H9 (cell line): ENCODE results near the gene GCHFR. TPM values are rescaled to one million over a fixed set of nuclear protein-coding genes. Genes with fewer than 3 reads are reported as not detected.

Experiments used
- DNase-seq: peaks from one replicate; pipeline ENCODE4 v3.0.0-alpha.2; 2017
- H2AFZ ChIP-seq: one replicate; pipeline ENCODE4 v1.6.1; 2013; ENCODE audit warnings: mild to moderate bottlenecking, low read length, control low read depth, moderate library complexity
- H2AK5ac ChIP-seq: 2 replicates; pipeline ENCODE4 v1.6.1; 2013; ENCODE audit warnings: low read length, control low read depth, mixed read lengths; ENCODE audit not compliant: insufficient read length
- H2BK120ac ChIP-seq: one replicate; pipeline ENCODE4 v1.6.1; 2013; ENCODE audit warnings: low read depth, mild to moderate bottlenecking, low read length, control low read depth, inconsistent platforms; ENCODE audit not compliant: poor library complexity, severe bottlenecking
- H2BK12ac ChIP-seq: 2 replicates; pipeline ENCODE4 v1.6.1; 2013; ENCODE audit warnings: low read length, control low read depth, mixed read lengths, low read depth; ENCODE audit not compliant: insufficient read length
- H2BK15ac ChIP-seq: 2 replicates; pipeline ENCODE4 v1.6.1; 2013; ENCODE audit warnings: low read depth, low read length, control low read depth
- H2BK20ac ChIP-seq: one replicate; pipeline ENCODE4 v1.6.1; 2013; ENCODE audit warnings: low read depth, mild to moderate bottlenecking, low read length, control low read depth, inconsistent platforms; ENCODE audit not compliant: poor library complexity, severe bottlenecking
- H2BK5ac ChIP-seq: 2 replicates; pipeline ENCODE4 v1.6.1; 2013; ENCODE audit warnings: low read length, control low read depth, mixed read lengths; ENCODE audit not compliant: insufficient read length
- H3K14ac ChIP-seq: 2 replicates; pipeline ENCODE4 v1.6.1; 2013; ENCODE audit warnings: low read length, control low read depth; ENCODE audit not compliant: insufficient read depth
- H3K18ac ChIP-seq: 2 replicates; pipeline ENCODE4 v1.6.1; 2013; ENCODE audit warnings: low read depth, mild to moderate bottlenecking, mixed read lengths, low read length, control low read depth; ENCODE audit not compliant: insufficient read length
- H3K23ac ChIP-seq: 2 replicates; pipeline ENCODE4 v1.6.1; 2013; ENCODE audit warnings: low read length, control low read depth, mixed read lengths, low read depth; ENCODE audit not compliant: insufficient read length
- H3K23me2 ChIP-seq: 2 replicates; pipeline ENCODE4 v1.6.1; 2013; ENCODE audit warnings: low read depth, mild to moderate bottlenecking, mixed read lengths, low read length, control low read depth; ENCODE audit not compliant: insufficient read length, poor library complexity, severe bottlenecking
- H3K27ac ChIP-seq: 2 replicates; pipeline ENCODE4 v1.5.1; 2013; ENCODE audit warnings: low read length, control low read depth, mixed read lengths, low read depth; ENCODE audit not compliant: insufficient read length
- H3K27me3 ChIP-seq: 2 replicates; pipeline ENCODE4 v1.6.1; 2013; ENCODE audit warnings: low read length, control low read depth, inconsistent platforms; ENCODE audit not compliant: insufficient read depth
- H3K4ac ChIP-seq: 2 replicates; pipeline ENCODE4 v1.6.1; 2013; ENCODE audit warnings: low read depth, mild to moderate bottlenecking, control low read depth, inconsistent platforms, low read length, moderate library complexity
- H3K4me1 ChIP-seq: 2 replicates; pipeline ENCODE4 v1.6.1; 2013; ENCODE audit warnings: low read length, control low read depth, inconsistent platforms; ENCODE audit not compliant: insufficient read depth
- H3K4me2 ChIP-seq: 2 replicates; pipeline ENCODE4 v1.6.1; 2013; ENCODE audit warnings: low read length, control low read depth, mixed read lengths; ENCODE audit not compliant: insufficient read length, insufficient read depth
- H3K56ac ChIP-seq: 2 replicates; pipeline ENCODE4 v1.6.1; 2013; ENCODE audit warnings: low read depth, mild to moderate bottlenecking, mixed read lengths, low read length, control low read depth; ENCODE audit not compliant: insufficient read length
- H3K79me1 ChIP-seq: 2 replicates; pipeline ENCODE4 v1.6.1; 2013; ENCODE audit warnings: low read depth, mild to moderate bottlenecking, moderate library complexity, low read length, control low read depth, inconsistent platforms; ENCODE audit not compliant: insufficient read depth, poor library complexity, severe bottlenecking
- H3K79me2 ChIP-seq: 2 replicates; pipeline ENCODE4 v1.6.1; 2013; ENCODE audit warnings: low read length, control low read depth, inconsistent platforms; ENCODE audit not compliant: insufficient read depth
- H3K9ac ChIP-seq: 2 replicates; pipeline ENCODE4 v1.6.1; 2013; ENCODE audit warnings: low read length, control low read depth, mixed read lengths; ENCODE audit not compliant: insufficient read length; ENCODE audit errors: extremely low read depth
- H3K9me3 ChIP-seq: one replicate; pipeline ENCODE4 v1.6.1; 2013; ENCODE audit warnings: low read depth, low read length, inconsistent platforms; ENCODE audit not compliant: control insufficient read depth
- H3T11ph ChIP-seq: one replicate; pipeline ENCODE4 v1.6.1; 2013; ENCODE audit warnings: mild to moderate bottlenecking, low read length, control low read depth, inconsistent platforms
- H4K20me1 ChIP-seq: one replicate; pipeline ENCODE4 v1.6.1; 2013; ENCODE audit not compliant: control insufficient read depth, insufficient read length, insufficient read depth
- H4K5ac ChIP-seq: 2 replicates; pipeline ENCODE4 v1.6.1; 2013; ENCODE audit warnings: low read depth, mild to moderate bottlenecking, mixed read lengths, low read length, control low read depth; ENCODE audit not compliant: insufficient read length
- H4K8ac ChIP-seq: replicated peaks from 2 replicates; pipeline ENCODE4 v1.6.1; 2013; ENCODE audit warnings: low read length, control low read depth, mixed read lengths, low read depth; ENCODE audit not compliant: insufficient read length
- H4K91ac ChIP-seq: 2 replicates; pipeline ENCODE4 v1.6.1; 2013; ENCODE audit warnings: low read depth, mild to moderate bottlenecking, moderate library complexity, mixed read lengths, low read length, control low read depth; ENCODE audit not compliant: insufficient read length
- H3K27ac Mint-ChIP-seq, 3 experiments: 2 replicates in 2 of 3; 3 replicates in 1 of 3; pipeline ENCODE4 v1.8.0; 2020 to 2021; ENCODE audit warnings: mixed read lengths in 3 of 3, mild to moderate bottlenecking in 1 of 3, moderate library complexity in 1 of 3
- H3K27me3 Mint-ChIP-seq: 2 replicates; pipeline ENCODE4 v1.8.0; 2021; ENCODE audit warnings: low read depth, mild to moderate bottlenecking, moderate library complexity, mixed read lengths
- H3K36me3 Mint-ChIP-seq, 3 experiments: 2 replicates in 2 of 3; 3 replicates in 1 of 3; pipeline ENCODE4 v1.8.0; 2020 to 2021; ENCODE audit warnings: low read depth in 3 of 3, mixed read lengths in 3 of 3; ENCODE audit not compliant: insufficient read depth in 1 of 3
- H3K4me1 Mint-ChIP-seq, 2 experiments: 2 replicates each; pipeline ENCODE4 v1.8.0; 2020; ENCODE audit warnings: mixed read lengths in 2 of 2
- H3K4me3 Mint-ChIP-seq, 2 experiments: 2 replicates in 1 of 2; 3 replicates in 1 of 2; pipeline ENCODE4 v1.8.0; 2020 to 2021; ENCODE audit warnings: mild to moderate bottlenecking in 2 of 2, mixed read lengths in 2 of 2, moderate library complexity in 1 of 2
- H3K9me3 Mint-ChIP-seq, 2 experiments: 2 replicates in 1 of 2; 3 replicates in 1 of 2; pipeline ENCODE4 v1.8.0; 2020; ENCODE audit warnings: mild to moderate bottlenecking in 2 of 2, mixed read lengths in 2 of 2, moderate library complexity in 1 of 2
- WGBS: extraction: QIAGEN DNeasy Blood & Tissue Kit; methylation state at CpG from one replicate; pipeline ENCODE4 v1.1.7; 2013; ENCODE audit warnings: missing lambda C conversion rate, low lambda C conversion rate, mixed read lengths; ENCODE audit not compliant: insufficient read length; ENCODE audit errors: extremely low coverage; 5-methylcytosine and 5-hydroxymethylcytosine counted together
- total RNA-seq: library from RNA; stranded (reverse); gene quantifications from 2 replicates; pipeline ENCODE4 v1.2.1, GENCODE V29; 2021
- TF ChIP-seq, protein P1 (sequence below): fragments of 200-600 bp; sonication (generic); conservative IDR thresholded peaks from 3 replicates; pipeline ENCODE4 v1.8.0; 2021; ENCODE audit warnings: antibody characterized with exemption, mild to moderate bottlenecking

The GCHFR gene
- total RNA-seq, 1 experiment from 2014 or later: 37.0 TPM

DNA sequence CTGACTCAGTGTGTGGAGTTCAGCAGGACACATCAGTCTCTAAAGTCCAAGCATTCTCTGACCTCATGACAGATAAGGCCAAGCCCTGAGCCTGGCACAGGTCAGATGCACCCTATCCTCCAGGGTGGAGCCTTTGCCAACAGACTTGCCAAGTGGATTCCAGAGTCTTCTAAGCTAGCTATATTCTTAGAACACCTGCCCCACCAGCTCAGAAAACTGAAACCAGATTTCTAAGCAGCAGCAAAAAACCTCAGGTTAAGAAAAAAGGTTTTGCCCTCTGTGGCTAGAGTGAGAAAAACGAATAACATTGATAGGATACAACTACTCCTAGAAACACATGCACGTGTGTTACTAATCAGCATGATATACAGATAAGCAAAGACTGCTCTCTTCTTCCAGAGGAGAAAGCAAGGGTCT is 20.4 kb upstream of the GCHFR start:
- H4K20me1 ChIP-seq: no peaks in the 10 kb centered on the region
- H3K9me3 Mint-ChIP-seq: no peaks in the 10 kb centered on the region
- H3K14ac ChIP-seq: no peak overlapping the region
- no peaks in the 10 kb centered on the region for H3K27me3 ChIP-seq
- H3K4me1 ChIP-seq: peaks cover 12% of the 10 kb centered on the region
- TF ChIP-seq, protein P1, sequence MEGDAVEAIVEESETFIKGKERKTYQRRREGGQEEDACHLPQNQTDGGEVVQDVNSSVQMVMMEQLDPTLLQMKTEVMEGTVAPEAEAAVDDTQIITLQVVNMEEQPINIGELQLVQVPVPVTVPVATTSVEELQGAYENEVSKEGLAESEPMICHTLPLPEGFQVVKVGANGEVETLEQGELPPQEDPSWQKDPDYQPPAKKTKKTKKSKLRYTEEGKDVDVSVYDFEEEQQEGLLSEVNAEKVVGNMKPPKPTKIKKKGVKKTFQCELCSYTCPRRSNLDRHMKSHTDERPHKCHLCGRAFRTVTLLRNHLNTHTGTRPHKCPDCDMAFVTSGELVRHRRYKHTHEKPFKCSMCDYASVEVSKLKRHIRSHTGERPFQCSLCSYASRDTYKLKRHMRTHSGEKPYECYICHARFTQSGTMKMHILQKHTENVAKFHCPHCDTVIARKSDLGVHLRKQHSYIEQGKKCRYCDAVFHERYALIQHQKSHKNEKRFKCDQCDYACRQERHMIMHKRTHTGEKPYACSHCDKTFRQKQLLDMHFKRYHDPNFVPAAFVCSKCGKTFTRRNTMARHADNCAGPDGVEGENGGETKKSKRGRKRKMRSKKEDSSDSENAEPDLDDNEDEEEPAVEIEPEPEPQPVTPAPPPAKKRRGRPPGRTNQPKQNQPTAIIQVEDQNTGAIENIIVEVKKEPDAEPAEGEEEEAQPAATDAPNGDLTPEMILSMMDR: no peak
- H4K5ac ChIP-seq: no peak overlapping the region
- H3K36me3 Mint-ChIP-seq: peaks cover 5 to 31% (median 17%) of the 10 kb centered on the region in 3 experiments; a peak in 5 of 7 replicates
- no peak overlapping the region for H2BK20ac ChIP-seq
- H3K23ac ChIP-seq: no peak overlapping the region
- H4K8ac ChIP-seq: no peak overlapping the region
- H3K27ac Mint-ChIP-seq: no peak overlapping the region
- H3K27me3 Mint-ChIP-seq: no peaks in the 10 kb centered on the region
- no peaks in the 10 kb centered on the region for H3K23me2 ChIP-seq
- no peak overlapping the region for H3K56ac ChIP-seq
- DNase-seq: no peak
- H3K4me2 ChIP-seq: no peak overlapping the region
- no peak overlapping the region for H3T11ph ChIP-seq
- H3K4me1 Mint-ChIP-seq: peaks cover 30 to 37% of the 10 kb centered on the region in 2 experiments
- no peak overlapping the region for H2BK12ac ChIP-seq
- no peaks in the 10 kb centered on the region for H3K9me3 ChIP-seq
- no peak overlapping the region for H2BK120ac ChIP-seq
- no peak overlapping the region for H2AFZ ChIP-seq
- no peak overlapping the region for H2BK15ac ChIP-seq
- H3K18ac ChIP-seq: no peak overlapping the region
- no peak overlapping the region for H3K27ac ChIP-seq
- H2BK5ac ChIP-seq: no peak overlapping the region
- H3K4ac ChIP-seq: no peak overlapping the region
- H3K4me3 Mint-ChIP-seq: no peak overlapping the region
- no peaks in the 10 kb centered on the region for H3K79me2 ChIP-seq
- H3K9ac ChIP-seq: no peak overlapping the region
- WGBS: no CpG with 5 or more reads among the region's 2 CpGs
- H3K79me1 ChIP-seq: no peaks in the 10 kb centered on the region
- H4K91ac ChIP-seq: no peak overlapping the region
- H2AK5ac ChIP-seq: no peak overlapping the region
